Ovary (tissue), 3 donors: ENCODE results near the gene NLE1.

ENCODE experiments used
- CTCF ChIP-seq, 3 donors: fragments of 450-650 bp in 2 of 3; fragments of 200-600 bp in 1 of 3; IDR thresholded peaks; one replicate each; pipeline versions ENCODE4 v1.5.1 to v1.8.0; 2016 to 2022; ENCODE audit warnings: antibody characterized with exemption in 3 of 3, mild to moderate bottlenecking in 1 of 3
- POLR2A ChIP-seq: fragments of 450-650 bp; IDR thresholded peaks from one replicate; pipeline ENCODE4 v1.6.1; 2017; ENCODE audit warnings: antibody characterized with exemption, mild to moderate bottlenecking, moderate library complexity
- donor health status: DM: no; HTN: no; CAD: no.

- TF ChIP-seq CTCF (IDR thresholded peaks at IDR 0.05) (no peak), POLR2A (no peak)
These were observed 49.0 kb upstream of the NLE1 start for GRCh38 chr17:35191001-35191695.
